Activated CD8-positive, alpha-beta memory T cell treated with anti-CD3 and anti-CD28 coated beads, Interleukin-2, amount 50 U/mL, for 24 hours (primary cell): ENCODE data around the gene INPP4B.

Source experiments
- DNase-seq: peaks from one replicate; pipeline ENCODE4 v3.0.0-alpha.2; 2020; ENCODE audit errors: extremely low read depth

INPP4B gene

GRCh38 chr4:142352712-142353111, 493.4 kb downstream of the INPP4B start:
- no peak for DNase-seq

GRCh38 chr4:142351958-142352357, 494.1 kb downstream of the INPP4B start:
- DNase-seq = no peak

GRCh38 chr4:142350871-142351270, 495.2 kb downstream of the INPP4B start:
- DNase-seq = no peak

- DNase-seq = no peak
Measured at GRCh38 chr4:142348613-142349021, 497.5 kb downstream of the INPP4B start.

GRCh38 chr4:142347241-142347640, 498.9 kb downstream of the INPP4B start:
- no peak for DNase-seq

GRCh38 chr4:142345924-142346323, 500.2 kb downstream of the INPP4B start:
- DNase-seq = no peak

GRCh38 chr4:142341268-142341667, 504.8 kb downstream of the INPP4B start:
- no peak for DNase-seq

GRCh38 chr4:142339053-142339452, 507.0 kb downstream of the INPP4B start:
- DNase-seq = no peak

GRCh38 chr4:142336251-142336934, 509.7 kb downstream of the INPP4B start:
- DNase-seq = no peak

GRCh38 chr4:142334931-142335330, 511.2 kb downstream of the INPP4B start:
- DNase-seq = no peak

GRCh38 chr4:142331646-142332045, 514.5 kb downstream of the INPP4B start:
- DNase-seq = no peak

GRCh38 chr4:142331132-142331531, 515.0 kb downstream of the INPP4B start:
- DNase-seq = no peak

- no peak for DNase-seq
Measured at GRCh38 chr4:142330311-142330710, 515.8 kb downstream of the INPP4B start.

- no peak for DNase-seq
Measured at GRCh38 chr4:142329313-142329712, 516.8 kb downstream of the INPP4B start.

GRCh38 chr4:142326181-142326580, 519.9 kb downstream of the INPP4B start:
- DNase-seq = no peak

- DNase-seq = no peak
Measured at GRCh38 chr4:142324572-142324971, 521.5 kb downstream of the INPP4B start.

GRCh38 chr4:142322996-142323395, 523.1 kb downstream of the INPP4B start:
- DNase-seq = no peak

- no peak for DNase-seq
Measured at GRCh38 chr4:142318280-142318679, 527.8 kb downstream of the INPP4B start.

GRCh38 chr4:142316913-142317312, 529.2 kb downstream of the INPP4B start:
- no peak for DNase-seq

- no peak for DNase-seq
Measured at GRCh38 chr4:142316025-142316424, 530.1 kb downstream of the INPP4B start.

- DNase-seq = no peak
Measured at GRCh38 chr4:142314686-142315085, 531.4 kb downstream of the INPP4B start.

- DNase-seq = no peak
Measured at GRCh38 chr4:142314247-142314646, 531.9 kb downstream of the INPP4B start.

GRCh38 chr4:142312391-142312790, 533.7 kb downstream of the INPP4B start:
- DNase-seq = no peak

- DNase-seq = no peak
Measured at GRCh38 chr4:142311916-142312315, 534.2 kb downstream of the INPP4B start.
